GM10266 (cell line): Measurements from ENCODE around the gene NIPBL.

Experiments used
- DNase-seq: peaks from one replicate; pipeline ENCODE4 v3.0.0; 2012; ENCODE audit errors: extremely low spot score
- TF ChIP-seq, protein P1 (sequence below): IDR thresholded peaks from 2 replicates; pipeline ENCODE4 v1.5.1; 2012; ENCODE audit warnings: mild to moderate bottlenecking, low read depth; ENCODE audit not compliant: control insufficient read depth, insufficient read depth; ENCODE audit errors: missing control alignments

Gene NIPBL

DNA sequence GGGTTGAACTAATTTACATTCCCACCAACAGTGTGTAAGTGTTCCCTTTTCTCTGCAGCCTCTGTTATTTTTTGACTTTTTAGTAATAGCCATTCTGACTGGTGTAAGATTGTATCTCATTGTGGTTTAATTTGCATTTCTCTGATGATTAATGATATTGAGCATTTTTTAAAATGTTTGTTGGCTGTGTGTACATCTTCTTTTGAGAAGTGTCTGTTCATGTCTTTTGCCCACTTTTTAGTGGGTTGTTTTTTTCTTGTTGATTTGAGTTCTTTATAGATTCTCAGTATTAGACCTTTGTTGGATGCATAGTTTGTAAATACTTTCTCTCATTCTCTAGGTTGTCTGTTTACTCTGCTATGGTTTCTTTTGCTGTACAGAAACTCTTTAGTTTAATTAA lies 101.6 kb downstream of the NIPBL start:
- DNase-seq, result no peak

DNA sequence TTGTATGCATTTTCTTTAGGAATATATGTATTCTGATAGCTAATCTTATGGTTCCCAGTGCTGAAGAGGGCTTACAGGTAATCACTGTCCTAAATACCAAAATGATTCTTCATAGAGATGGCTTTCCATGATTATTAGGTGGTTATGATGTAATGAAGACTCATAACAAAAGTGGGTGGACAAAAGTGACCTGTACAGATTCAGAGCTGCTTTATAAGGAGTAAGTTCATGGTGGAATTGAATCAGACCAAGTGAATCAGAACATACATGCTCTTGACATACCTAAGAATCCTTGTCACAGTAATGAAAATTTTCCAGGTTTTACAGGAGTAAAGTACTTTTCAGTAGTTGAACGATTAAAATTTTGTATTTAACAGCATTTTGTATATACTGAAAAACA lies 105.6 kb downstream of the NIPBL start:
- TF ChIP-seq, protein P1, sequence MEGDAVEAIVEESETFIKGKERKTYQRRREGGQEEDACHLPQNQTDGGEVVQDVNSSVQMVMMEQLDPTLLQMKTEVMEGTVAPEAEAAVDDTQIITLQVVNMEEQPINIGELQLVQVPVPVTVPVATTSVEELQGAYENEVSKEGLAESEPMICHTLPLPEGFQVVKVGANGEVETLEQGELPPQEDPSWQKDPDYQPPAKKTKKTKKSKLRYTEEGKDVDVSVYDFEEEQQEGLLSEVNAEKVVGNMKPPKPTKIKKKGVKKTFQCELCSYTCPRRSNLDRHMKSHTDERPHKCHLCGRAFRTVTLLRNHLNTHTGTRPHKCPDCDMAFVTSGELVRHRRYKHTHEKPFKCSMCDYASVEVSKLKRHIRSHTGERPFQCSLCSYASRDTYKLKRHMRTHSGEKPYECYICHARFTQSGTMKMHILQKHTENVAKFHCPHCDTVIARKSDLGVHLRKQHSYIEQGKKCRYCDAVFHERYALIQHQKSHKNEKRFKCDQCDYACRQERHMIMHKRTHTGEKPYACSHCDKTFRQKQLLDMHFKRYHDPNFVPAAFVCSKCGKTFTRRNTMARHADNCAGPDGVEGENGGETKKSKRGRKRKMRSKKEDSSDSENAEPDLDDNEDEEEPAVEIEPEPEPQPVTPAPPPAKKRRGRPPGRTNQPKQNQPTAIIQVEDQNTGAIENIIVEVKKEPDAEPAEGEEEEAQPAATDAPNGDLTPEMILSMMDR, result no peak
- no peak for DNase-seq

More for the DNA sequence above, 101.6 kb downstream of the NIPBL start:
- TF ChIP-seq, protein P1, result no peak

DNA sequence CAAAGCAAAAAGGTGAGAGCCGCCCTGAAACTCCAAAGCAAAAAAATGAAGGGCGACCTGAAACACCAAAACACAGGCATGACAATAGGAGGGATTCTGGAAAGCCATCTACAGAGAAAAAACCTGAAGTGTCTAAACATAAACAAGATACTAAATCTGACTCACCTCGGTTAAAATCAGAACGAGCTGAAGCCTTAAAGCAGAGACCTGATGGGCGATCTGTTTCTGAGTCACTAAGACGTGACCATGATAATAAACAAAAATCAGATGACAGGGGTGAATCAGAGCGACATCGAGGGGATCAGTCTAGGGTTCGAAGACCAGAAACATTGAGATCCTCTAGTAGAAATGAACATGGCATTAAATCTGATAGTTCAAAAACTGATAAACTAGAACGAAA lies 108.8 kb downstream of the NIPBL start:
- TF ChIP-seq, protein P1, result no peak
- DNase-seq, result no peak

DNA sequence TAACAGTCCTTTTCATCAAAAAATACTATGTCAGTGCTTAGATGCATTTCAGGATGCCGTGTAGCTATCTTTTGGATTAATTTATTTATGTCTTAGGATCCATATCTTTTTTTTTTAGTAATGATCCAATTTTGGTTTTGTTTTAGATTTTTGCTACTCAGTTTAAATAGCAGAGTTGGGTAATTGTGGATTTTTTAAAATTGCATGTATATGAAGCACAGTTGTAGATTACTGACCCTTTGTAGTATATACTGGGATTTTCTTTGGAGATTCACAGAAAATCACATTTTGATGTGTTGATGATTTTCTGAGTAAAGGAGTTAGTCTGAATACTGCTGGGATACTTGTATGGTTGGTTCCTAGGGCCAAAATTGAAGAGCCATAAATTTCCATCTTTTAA lies 111.8 kb downstream of the NIPBL start:
- TF ChIP-seq, protein P1, result no peak
- DNase-seq, result no peak

DNA sequence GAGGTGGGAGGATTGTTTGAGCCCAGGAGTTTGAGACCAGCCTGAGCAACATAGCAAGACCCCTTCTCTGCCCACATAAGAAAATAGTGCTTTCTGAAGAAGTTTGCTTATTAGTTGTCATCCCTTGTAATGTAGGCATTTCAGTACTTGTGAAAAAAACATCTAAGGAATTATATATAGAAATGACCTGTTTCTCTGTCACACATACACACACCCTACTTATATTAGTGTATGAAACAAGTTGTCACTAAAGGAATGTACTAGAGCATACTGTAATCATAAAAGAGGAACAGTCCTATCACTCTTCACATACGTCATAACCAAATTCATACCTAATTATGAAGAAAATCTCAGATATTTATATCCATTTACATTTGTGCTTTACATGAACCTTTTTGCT lies 122.0 kb downstream of the NIPBL start:
- DNase-seq, result no peak
- TF ChIP-seq, protein P1, result no peak

DNA sequence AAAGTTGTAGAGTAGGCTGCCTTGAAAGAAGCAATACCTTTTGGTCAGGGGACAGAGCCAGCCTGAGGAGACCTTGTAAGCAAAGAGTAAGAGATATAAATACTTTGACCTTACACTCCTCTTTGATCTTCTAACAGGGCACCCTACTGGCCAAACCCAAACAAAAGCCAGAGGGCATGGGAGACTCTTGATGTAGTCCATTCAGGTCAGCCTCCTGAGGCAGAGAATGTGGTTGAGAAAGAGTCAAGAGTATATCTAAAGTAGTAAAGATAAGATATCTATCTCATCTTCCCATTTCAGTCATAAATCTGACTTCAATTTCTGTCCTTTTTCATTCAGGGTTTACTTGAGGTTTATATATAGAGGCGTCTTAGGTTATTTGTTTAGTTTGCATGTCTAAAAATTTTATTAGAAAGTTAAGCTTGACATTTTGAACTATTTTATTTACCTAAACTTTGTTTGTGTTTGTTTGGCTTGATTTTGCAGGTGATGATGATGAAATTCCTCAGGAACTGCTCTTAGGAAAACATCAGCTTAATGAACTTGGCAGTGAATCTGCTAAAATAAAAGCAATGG lies 125.7 kb downstream of the NIPBL start:
- TF ChIP-seq, protein P1, result no peak
- no peak for DNase-seq

DNA sequence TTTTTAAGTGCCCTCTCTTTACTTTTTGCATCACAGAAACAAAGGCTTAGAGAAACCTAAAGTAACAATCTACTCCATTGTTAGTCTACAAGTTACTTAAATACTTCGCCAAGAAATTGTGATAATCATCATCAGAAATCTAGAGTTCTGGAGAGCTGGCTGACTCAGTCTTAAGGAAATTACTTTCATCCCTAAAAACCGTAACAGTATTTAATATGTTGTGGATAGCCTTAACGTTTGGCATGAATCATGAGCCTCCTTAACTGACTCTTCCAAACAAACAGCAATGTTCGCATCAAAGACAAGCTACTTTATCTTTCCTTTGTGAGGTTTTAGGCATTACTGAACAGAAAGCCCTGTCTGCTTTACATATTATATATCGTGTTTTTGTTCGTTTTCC lies 128.7 kb downstream of the NIPBL start:
- TF ChIP-seq, protein P1, result no peak
- no peak for DNase-seq
